Measurements from ENCODE around the gene ARL10.

DNA sequence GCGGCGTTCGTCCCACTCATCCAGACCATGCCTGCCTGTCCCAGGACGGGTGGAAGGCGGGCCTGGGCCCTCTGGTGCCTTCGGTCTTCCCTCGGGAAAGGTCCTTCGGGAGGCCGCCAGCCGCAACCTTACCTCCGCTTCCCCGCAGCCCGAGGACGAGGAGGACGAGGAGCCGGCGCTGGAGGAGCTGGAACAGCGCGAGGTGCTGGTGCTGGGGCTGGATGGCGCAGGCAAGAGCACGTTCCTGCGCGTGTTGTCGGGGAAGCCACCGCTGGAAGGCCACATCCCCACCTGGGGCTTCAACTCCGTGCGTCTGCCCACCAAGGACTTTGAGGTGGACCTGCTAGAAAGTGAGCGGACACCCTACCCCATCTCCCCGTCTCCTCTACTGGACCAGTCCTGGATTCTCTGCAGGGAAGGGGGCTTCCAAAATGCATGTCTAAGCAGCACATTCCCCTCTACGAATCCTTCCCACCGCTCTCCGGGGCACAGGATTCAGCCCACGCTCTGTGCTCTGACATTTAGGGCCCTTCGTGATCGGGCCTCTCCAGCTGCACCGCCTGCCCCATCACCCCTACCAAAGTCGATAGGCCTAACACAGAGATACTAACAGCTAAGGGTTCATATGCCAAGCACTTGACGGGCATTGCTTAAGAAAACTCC is 1.1 kb downstream of the ARL10 start:
- TF ChIP-seq, protein P1, sequence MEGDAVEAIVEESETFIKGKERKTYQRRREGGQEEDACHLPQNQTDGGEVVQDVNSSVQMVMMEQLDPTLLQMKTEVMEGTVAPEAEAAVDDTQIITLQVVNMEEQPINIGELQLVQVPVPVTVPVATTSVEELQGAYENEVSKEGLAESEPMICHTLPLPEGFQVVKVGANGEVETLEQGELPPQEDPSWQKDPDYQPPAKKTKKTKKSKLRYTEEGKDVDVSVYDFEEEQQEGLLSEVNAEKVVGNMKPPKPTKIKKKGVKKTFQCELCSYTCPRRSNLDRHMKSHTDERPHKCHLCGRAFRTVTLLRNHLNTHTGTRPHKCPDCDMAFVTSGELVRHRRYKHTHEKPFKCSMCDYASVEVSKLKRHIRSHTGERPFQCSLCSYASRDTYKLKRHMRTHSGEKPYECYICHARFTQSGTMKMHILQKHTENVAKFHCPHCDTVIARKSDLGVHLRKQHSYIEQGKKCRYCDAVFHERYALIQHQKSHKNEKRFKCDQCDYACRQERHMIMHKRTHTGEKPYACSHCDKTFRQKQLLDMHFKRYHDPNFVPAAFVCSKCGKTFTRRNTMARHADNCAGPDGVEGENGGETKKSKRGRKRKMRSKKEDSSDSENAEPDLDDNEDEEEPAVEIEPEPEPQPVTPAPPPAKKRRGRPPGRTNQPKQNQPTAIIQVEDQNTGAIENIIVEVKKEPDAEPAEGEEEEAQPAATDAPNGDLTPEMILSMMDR (IDR thresholded peaks at IDR 0.05): no peak
- no peak for TF ChIP-seq POLR2A (IDR thresholded peaks at IDR 0.05)
- no peak for TF ChIP-seq EP300 (IDR thresholded peaks at IDR 0.05; ENCODE audit: low read depth)
- TF ChIP-seq POLR2AphosphoS5 (IDR thresholded peaks at IDR 0.05): no peak
